CD8-positive, alpha-beta memory T cell (primary cell): Measurements from ENCODE around the gene CD70. TPM values are rescaled to one million over a fixed set of nuclear protein-coding genes. Genes with fewer than 3 reads are reported as not detected.
"Not testable (repeated sequence)": the region's sequence is repeated elsewhere in the genome, so short reads cannot be mapped to it uniquely, and the experiment has no call there.

Experiments
- CTCF ChIA-PET: fragments of 350-600 bp; sonication (Branson Sonifier 250); formaldehyde crosslinking; loops from one replicate; lab custom pipeline; 2021; ENCODE audit warnings: antibody characterized with exemption; lab: Charles Lee
- POLR2A ChIA-PET: fragments of 350-600 bp; sonication (Branson Sonifier 250); formaldehyde crosslinking; loops from one replicate; lab custom pipeline; 2021; ENCODE audit warnings: antibody characterized with exemption; lab: Charles Lee
- DNase-seq, 5 donors: peaks; one replicate each; pipeline versions ENCODE4 v3.0.0 to v3.0.0-alpha.2; 2020 to 2022; ENCODE audit warnings: mixed read lengths in 1 of 5
- H3K27ac ChIP-seq: one replicate; pipeline ENCODE4 v1.7.0; 2013; ENCODE audit warnings: low read depth, mild to moderate bottlenecking, low read length, moderate library complexity
- H3K27me3 ChIP-seq: 2 replicates; pipeline ENCODE4 v1.7.0; 2013; ENCODE audit warnings: low read length, mild to moderate bottlenecking; ENCODE audit not compliant: insufficient read depth, poor library complexity, severe bottlenecking
- H3K36me3 ChIP-seq: 2 replicates; pipeline ENCODE4 v1.7.0; 2013; ENCODE audit warnings: mild to moderate bottlenecking, low read length, moderate library complexity; ENCODE audit not compliant: insufficient read depth
- H3K4me1 ChIP-seq: 2 replicates; pipeline ENCODE4 v1.7.0; 2013; ENCODE audit warnings: mild to moderate bottlenecking, low read length, moderate library complexity; ENCODE audit not compliant: insufficient read depth
- H3K4me3 ChIP-seq: 2 replicates; pipeline ENCODE4 v1.7.0; 2013; ENCODE audit warnings: mild to moderate bottlenecking, low read length
- H3K9me3 ChIP-seq: 2 replicates; pipeline ENCODE4 v1.7.0; 2013; ENCODE audit warnings: mild to moderate bottlenecking, low read length
- H3K27ac Mint-ChIP-seq, 8 donors: one replicate each; pipeline ENCODE4 v1.8.0; 2020 to 2021; ENCODE audit warnings: mixed read lengths in 8 of 8, mild to moderate bottlenecking in 6 of 8, inconsistent platforms in 3 of 8, moderate library complexity in 3 of 8
- H3K27me3 Mint-ChIP-seq, 2 donors: one replicate each; pipeline ENCODE4 v1.8.0; 2020 to 2021; ENCODE audit warnings: mixed read lengths in 2 of 2, mild to moderate bottlenecking in 1 of 2, moderate library complexity in 1 of 2
- H3K36me3 Mint-ChIP-seq, 3 donors: one replicate each; pipeline ENCODE4 v1.8.0; 2020 to 2021; ENCODE audit warnings: mixed read lengths in 3 of 3, inconsistent platforms in 1 of 3, mild to moderate bottlenecking in 1 of 3
- H3K4me1 Mint-ChIP-seq, 3 donors: one replicate each; pipeline ENCODE4 v1.8.0; 2020 to 2021; ENCODE audit warnings: mixed read lengths in 3 of 3, inconsistent platforms in 1 of 3, mild to moderate bottlenecking in 1 of 3
- H3K4me3 Mint-ChIP-seq, 7 donors: one replicate each; pipeline ENCODE4 v1.8.0; 2020 to 2021; ENCODE audit warnings: mixed read lengths in 7 of 7, mild to moderate bottlenecking in 6 of 7, moderate library complexity in 4 of 7, inconsistent platforms in 2 of 7
- H3K9me3 Mint-ChIP-seq, 5 donors: one replicate each; pipeline ENCODE4 v1.8.0; 2020 to 2022; ENCODE audit warnings: mixed read lengths in 5 of 5, mild to moderate bottlenecking in 3 of 5, moderate library complexity in 2 of 5, inconsistent platforms in 1 of 5
- polyA plus RNA-seq: library from polyadenylated mRNA; unstranded; fragments of 300-500 nt; fragmentation: Illumina TruSeq; gene quantifications from one replicate; pipeline ENCODE4 v1.2.3, GENCODE V29; 2021
- total RNA-seq, 2 experiments: library from RNA; stranded (reverse); gene quantifications; one replicate each; pipeline ENCODE4 v1.2.3, GENCODE V29; 2021

CD70 gene, protein sequence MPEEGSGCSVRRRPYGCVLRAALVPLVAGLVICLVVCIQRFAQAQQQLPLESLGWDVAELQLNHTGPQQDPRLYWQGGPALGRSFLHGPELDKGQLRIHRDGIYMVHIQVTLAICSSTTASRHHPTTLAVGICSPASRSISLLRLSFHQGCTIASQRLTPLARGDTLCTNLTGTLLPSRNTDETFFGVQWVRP
- total RNA-seq (10 to 100 TPM; 63.1 to 70.0 TPM), polyA plus RNA-seq (4.0 TPM)

DNA sequence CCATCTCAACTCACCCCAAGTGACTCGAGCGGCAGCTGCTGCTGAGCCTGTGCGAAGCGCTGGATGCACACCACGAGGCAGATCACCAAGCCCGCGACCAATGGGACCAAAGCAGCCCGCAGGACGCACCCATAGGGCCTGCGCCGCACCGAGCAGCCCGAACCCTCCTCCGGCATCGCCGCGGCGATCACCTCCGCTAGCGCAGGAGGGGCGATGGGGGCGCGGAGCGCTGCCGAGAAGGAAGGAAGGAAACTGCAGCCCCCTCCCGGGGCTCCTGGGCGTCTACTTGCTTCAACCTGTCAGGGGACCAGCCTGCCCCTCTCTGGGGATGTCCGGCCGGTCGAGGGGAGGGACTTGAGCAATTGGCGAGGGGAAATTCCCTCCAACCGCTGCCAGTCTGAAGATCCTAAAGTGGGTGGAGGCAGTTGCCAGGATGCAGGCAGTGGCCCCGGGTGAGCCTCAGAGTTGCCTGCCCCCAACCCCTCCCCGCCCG is at the start of gene CD70:
CD70 (minus strand) TSS at position 324 of the 493 bp plus-strand sequence; CDS start at position 176, 148 bp downstream.
- Histone ChIP-seq H3K9me3 (no peaks in the 10 kb centered on the region), H3K36me3 (no peaks in the 10 kb centered on the region), H3K4me1 (peaks cover 48% of the 10 kb centered on the region), H3K27ac (peak within 1 kb of the TSS; percentile 19), H3K4me3 (peak within 1 kb of the TSS; percentile 62), H3K27me3 (peaks cover 14% of the 10 kb centered on the region)
- H3K27ac Mint-ChIP-seq = peak within 1 kb of the TSS in 7 of 8 donors; percentile 30 to 97 (median 79)
- DNase-seq = peak; percentile 28 to 65 (median 51)
- H3K4me1 Mint-ChIP-seq = peaks cover 56 to 63% (median 59%) of the 10 kb centered on the region in 3 donors
- peak within 1 kb of the TSS; percentile 79 to 90 (median 86) for H3K4me3 Mint-ChIP-seq
- H3K36me3 Mint-ChIP-seq = peaks cover 0 to 1% (median 0%) of the 10 kb centered on the region in 3 donors
- H3K27me3 Mint-ChIP-seq = peaks cover 35 to 41% of the 10 kb centered on the region in 2 donors
- H3K9me3 Mint-ChIP-seq = peaks cover 0 to 2% (median 0%) of the 10 kb centered on the region in 5 donors
- CTCF ChIA-PET = no interaction called here
- POLR2A ChIA-PET = interaction anchor here (0.7 kb wide), 1 partner anchor 19 kb away, joined by 4 read pairs; no protein-coding TSS in a partner anchor

DNA sequence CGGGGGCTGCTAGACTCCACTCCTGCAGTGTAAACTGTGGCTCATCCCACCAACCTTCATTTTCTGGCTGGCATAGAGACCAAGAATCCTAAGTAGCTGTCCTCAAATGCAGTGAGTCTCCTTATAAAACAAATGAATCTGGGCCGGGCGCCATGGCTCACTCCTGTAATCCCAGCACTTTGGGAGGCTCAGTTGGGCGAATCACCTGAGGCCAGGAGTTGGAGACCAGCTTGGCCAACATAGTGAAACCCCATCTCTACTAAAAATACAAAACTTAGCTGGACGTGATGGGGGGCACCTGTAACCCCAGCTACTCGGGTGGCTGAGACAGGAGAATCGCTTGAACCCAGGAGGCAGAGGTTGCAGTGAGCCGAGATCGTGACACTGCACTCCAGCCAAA is 49.4 kb upstream of the CD70 start:
- peaks cover 27% of the 10 kb centered on the region for H3K4me1 ChIP-seq
- DNase-seq, H3K4me3 Mint-ChIP-seq, H3K4me3 ChIP-seq, H3K36me3 Mint-ChIP-seq, H3K27me3 ChIP-seq, H3K9me3 Mint-ChIP-seq, POLR2A ChIA-PET, H3K36me3 ChIP-seq, H3K9me3 ChIP-seq, H3K27ac ChIP-seq, H3K27me3 Mint-ChIP-seq, CTCF ChIA-PET: not testable (repeated sequence)
- peak overlapping the region in 5 of 8 donors; percentile 27 to 71 (median 54) for H3K27ac Mint-ChIP-seq
- peaks cover 32 to 46% (median 35%) of the 10 kb centered on the region in 3 donors for H3K4me1 Mint-ChIP-seq

DNA sequence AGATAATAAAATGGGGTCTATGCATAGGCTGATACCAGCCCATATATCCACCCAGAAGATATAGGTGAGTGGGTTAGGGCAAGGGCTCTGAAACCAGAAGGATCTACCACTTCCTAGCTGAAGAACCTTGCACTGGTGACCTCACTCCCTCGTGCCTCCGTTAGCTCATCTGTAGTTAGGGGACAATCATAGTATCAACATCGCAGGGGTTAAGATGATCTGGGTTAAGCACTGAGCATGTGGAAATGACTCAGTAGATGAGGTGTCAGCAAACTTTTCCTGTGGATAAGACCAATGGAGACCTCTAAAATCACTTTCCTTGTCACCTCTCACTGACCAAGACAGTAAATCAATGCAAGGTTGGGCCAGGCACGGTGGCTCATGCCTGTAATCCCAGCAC is 48.5 kb upstream of the CD70 start:
- no peaks in the 10 kb centered on the region for H3K36me3 Mint-ChIP-seq
- peaks cover 32 to 46% (median 35%) of the 10 kb centered on the region in 3 donors for H3K4me1 Mint-ChIP-seq
- peaks cover 27% of the 10 kb centered on the region for H3K4me1 ChIP-seq
- H3K27me3 Mint-ChIP-seq = peaks cover 0 to 2% of the 10 kb centered on the region in 2 donors
- H3K9me3 ChIP-seq = no peaks in the 10 kb centered on the region
- no peak overlapping the region for H3K4me3 ChIP-seq
- DNase-seq = no peak
- CTCF ChIA-PET = interaction anchor here (1.1 to 1.3 kb wide), 3 partner anchors 13 to 224 kb away, joined by 3 to 4 read pairs (median 3); partner anchors contain the start of gene TNFSF14
- H3K27ac Mint-ChIP-seq = peak overlapping the region in 5 of 8 donors; percentile 23 to 92 (median 40)
- H3K27ac ChIP-seq = no peak overlapping the region
- no peaks in the 10 kb centered on the region for H3K36me3 ChIP-seq
- no peaks in the 10 kb centered on the region for H3K27me3 ChIP-seq
- H3K4me3 Mint-ChIP-seq = peak overlapping the region in 2 of 7 donors; percentile 15 to 56
- POLR2A ChIA-PET = interaction anchor here (0.6 kb wide), 1 partner anchor 234 kb away, joined by 3 read pairs; no protein-coding TSS in a partner anchor
- H3K9me3 Mint-ChIP-seq = no peaks in the 10 kb centered on the region

DNA sequence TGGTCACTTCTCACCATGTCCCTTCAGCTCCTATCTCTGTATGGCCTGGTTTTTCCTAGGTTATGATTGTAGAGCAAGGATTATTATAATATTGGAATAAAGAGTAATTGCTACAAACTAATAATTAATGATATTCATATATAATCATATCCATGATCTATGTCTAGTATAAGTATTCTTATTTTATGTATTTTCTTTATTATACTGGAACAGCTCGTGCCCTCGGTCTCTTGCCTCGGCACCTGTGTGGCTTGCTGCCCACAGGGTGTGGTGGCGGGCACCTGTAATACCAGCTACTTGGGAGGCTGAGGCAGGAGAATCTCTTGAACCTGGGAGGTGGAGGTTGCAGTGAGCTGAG is 42.5 kb upstream of the CD70 start:
- H3K9me3 ChIP-seq, H3K27me3 ChIP-seq, POLR2A ChIA-PET, H3K9me3 Mint-ChIP-seq, H3K4me1 ChIP-seq, H3K27me3 Mint-ChIP-seq, DNase-seq, H3K27ac Mint-ChIP-seq, H3K36me3 Mint-ChIP-seq, H3K4me3 Mint-ChIP-seq, H3K27ac ChIP-seq, H3K4me3 ChIP-seq, H3K36me3 ChIP-seq: not testable (repeated sequence)
- H3K4me1 Mint-ChIP-seq = peaks cover 16 to 18% (median 17%) of the 10 kb centered on the region in 3 donors
- CTCF ChIA-PET = interaction anchor here (0.7 to 4.8 kb wide), 11 partner anchors 9 to 233 kb away, joined by 3 to 42 read pairs (median 3); partner anchors contain the start of gene DENND1C

DNA sequence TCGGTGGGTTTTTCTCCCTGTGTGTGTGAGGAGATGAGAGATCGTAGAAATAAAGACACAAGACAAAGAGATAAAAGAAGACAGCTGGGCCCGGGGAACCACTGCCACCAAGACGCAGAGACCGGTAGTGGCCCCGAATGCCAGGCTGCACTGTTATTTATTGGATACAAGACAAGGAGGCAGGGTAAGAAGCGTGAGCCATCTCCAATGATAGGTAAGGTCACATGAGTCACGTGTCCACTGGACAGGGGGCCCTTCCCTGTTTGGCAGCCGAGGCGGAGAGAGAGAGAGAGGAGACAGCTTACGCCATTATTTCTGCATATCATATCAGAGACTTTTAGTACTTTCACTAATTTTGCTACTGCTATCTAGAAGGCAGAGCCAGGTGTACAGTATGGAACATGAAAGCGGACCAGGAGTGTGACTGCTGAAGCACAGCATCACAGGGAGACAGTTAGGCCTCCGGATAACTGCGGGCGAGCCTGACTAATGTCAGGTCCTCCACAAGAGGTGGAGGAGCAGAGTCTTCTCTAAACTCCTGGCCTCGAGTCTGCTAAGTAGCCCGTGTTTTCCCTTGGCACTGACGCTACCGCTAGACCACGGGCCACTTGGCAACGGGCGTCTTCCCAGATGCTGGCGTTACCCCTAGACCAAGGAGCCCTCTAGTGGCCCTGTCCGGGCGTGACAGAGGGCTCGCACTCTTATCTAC is 42.0 kb upstream of the CD70 start:
- H3K9me3 Mint-ChIP-seq, H3K36me3 ChIP-seq, H3K27me3 ChIP-seq, H3K27ac ChIP-seq, H3K36me3 Mint-ChIP-seq, H3K4me1 ChIP-seq, H3K9me3 ChIP-seq, H3K27me3 Mint-ChIP-seq, H3K4me3 ChIP-seq: not testable (repeated sequence)
- ChIA-PET CTCF (interaction anchor here (0.8 to 4.8 kb wide), 12 partner anchors 9 to 234 kb away, joined by 3 to 42 read pairs (median 4); partner anchors contain the start of gene DENND1C), POLR2A (interaction anchor here (1.4 kb wide), 1 partner anchor 230 kb away, joined by 6 read pairs; no protein-coding TSS in a partner anchor)
- Mint-ChIP-seq H3K4me1 (peaks cover 14 to 17% (median 15%) of the 10 kb centered on the region in 3 donors), H3K27ac (peak overlapping the region in 4 of 8 donors; percentile 24 to 70 (median 39)), H3K4me3 (peak overlapping the region in 1 of 7 donors; percentile 23)
- DNase-seq = peak in 3 of 5 donors; percentile 5 to 21 (median 9)

DNA sequence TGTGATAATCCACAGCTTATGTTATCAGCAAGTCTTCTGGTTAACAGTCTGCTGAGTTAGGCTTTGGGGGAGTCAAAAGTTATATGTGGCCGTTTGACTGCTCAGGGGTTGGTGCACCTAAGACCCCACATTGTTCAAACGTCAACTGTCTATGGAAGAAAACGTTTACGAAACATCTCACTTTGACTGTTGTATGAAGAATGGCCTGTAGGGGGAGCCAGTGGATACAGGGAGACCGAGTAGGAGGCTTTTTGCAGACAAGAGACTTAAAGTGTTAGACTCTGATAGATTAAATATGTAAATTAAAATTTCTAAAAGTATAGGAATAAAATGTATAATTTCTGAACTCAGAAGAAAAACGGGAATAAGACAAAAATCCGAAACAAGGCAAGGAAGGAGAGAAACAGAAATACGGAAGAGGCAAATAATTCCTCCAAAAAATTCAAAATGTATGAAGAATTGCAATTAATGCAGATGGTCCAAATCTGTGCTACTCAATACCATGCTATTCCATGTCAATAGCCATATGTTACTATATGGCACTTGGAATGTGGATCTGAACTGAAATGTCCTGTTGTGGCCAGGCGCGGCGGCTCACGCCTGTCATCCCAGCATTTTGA is 41.2 kb upstream of the CD70 start:
- Mint-ChIP-seq H3K9me3 (no peaks in the 10 kb centered on the region), H3K4me3 (peak overlapping the region in 1 of 7 donors; percentile 3), H3K27ac (peak overlapping the region in 4 of 8 donors; percentile 47 to 76 (median 71)), H3K4me1 (peaks cover 14 to 17% (median 15%) of the 10 kb centered on the region in 3 donors), H3K27me3 (peaks cover 4 to 5% of the 10 kb centered on the region in 2 donors), H3K36me3 (no peaks in the 10 kb centered on the region)
- ChIA-PET CTCF (interaction anchor here (0.7 to 4.8 kb wide), 15 partner anchors 9 to 230 kb away, joined by 3 to 42 read pairs (median 6); partner anchors contain the start of gene SLC25A23), POLR2A (interaction anchor here (1.4 kb wide), 1 partner anchor 231 kb away, joined by 6 read pairs; no protein-coding TSS in a partner anchor)
- peak; percentile 71 to 85 (median 77) for DNase-seq
- H3K27me3 ChIP-seq = no peaks in the 10 kb centered on the region
- no peaks in the 10 kb centered on the region for H3K36me3 ChIP-seq
- no peak overlapping the region for H3K4me3 ChIP-seq
- no peaks in the 10 kb centered on the region for H3K9me3 ChIP-seq
- no peaks in the 10 kb centered on the region for H3K4me1 ChIP-seq
- no peak overlapping the region for H3K27ac ChIP-seq

DNA sequence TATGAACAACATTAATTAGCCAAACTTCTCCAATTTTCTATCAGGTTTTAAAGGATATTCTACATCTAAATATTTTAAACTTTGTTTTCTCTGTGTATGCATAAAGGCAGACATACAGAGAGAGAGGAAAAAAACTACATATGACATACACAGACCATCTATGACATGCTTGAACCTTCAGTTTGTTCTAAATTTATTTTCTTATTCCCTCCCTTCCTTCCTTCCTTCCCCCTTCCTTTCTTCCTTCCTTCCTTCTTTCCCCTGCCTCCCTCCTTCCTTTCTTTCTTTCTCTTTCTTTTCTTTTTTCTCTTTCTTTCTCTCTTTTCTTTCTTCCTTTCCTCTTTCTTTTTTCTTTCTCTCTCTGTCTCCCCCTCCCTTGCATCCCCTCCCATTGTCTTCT is 35.8 kb upstream of the CD70 start:
- ChIA-PET CTCF (no interaction called here), POLR2A (no interaction called here)
- Histone ChIP-seq H3K27ac (no peak overlapping the region), H3K4me3 (no peak overlapping the region), H3K4me1 (no peaks in the 10 kb centered on the region), H3K9me3 (no peaks in the 10 kb centered on the region), H3K27me3 (no peaks in the 10 kb centered on the region), H3K36me3 (no peaks in the 10 kb centered on the region)
- H3K27me3 Mint-ChIP-seq = peaks cover 3 to 4% of the 10 kb centered on the region in 2 donors
- no peaks in the 10 kb centered on the region for H3K36me3 Mint-ChIP-seq
- peaks cover 0 to under 1% (median 0%) of the 10 kb centered on the region in 3 donors for H3K4me1 Mint-ChIP-seq
- H3K9me3 Mint-ChIP-seq = no peaks in the 10 kb centered on the region
- no peak for DNase-seq
- H3K27ac Mint-ChIP-seq = no peak overlapping the region
- H3K4me3 Mint-ChIP-seq = no peak overlapping the region
